DOHH2 (cell line): Measurements from ENCODE around the gene YEATS2.

Experiments used
- H3F3A ChIP-seq: fragments of 200-600 bp; sonication (generic), shearing (Covaris generic); 2 replicates; pipeline ENCODE4 v1.6.0; 2016; ENCODE audit warnings: antibody characterized with exemption, mild to moderate bottlenecking; ENCODE audit not compliant: control insufficient read depth, insufficient read depth
- H3K27ac ChIP-seq: fragments of 200-600 bp; sonication (generic); 2 replicates; pipeline ENCODE4 v1.5.1; 2014; ENCODE audit warnings: low read depth, mild to moderate bottlenecking, low read length, moderate library complexity
- H3K27me3 ChIP-seq: fragments of 200-600 bp; sonication (generic); 2 replicates; pipeline ENCODE4 v1.6.1; 2014; ENCODE audit warnings: mild to moderate bottlenecking, low read length, mixed read lengths; ENCODE audit not compliant: control insufficient read depth
- H3K36me3 ChIP-seq: fragments of 200-600 bp; sonication (generic); 2 replicates; pipeline ENCODE4 v1.6.1; 2014; ENCODE audit warnings: mild to moderate bottlenecking, low read length, moderate library complexity, mixed read lengths; ENCODE audit not compliant: control insufficient read depth
- H3K4me1 ChIP-seq: fragments of 200-600 bp; sonication (generic); 2 replicates; pipeline ENCODE4 v1.6.1; 2014; ENCODE audit warnings: mild to moderate bottlenecking, low read length, mixed read lengths; ENCODE audit not compliant: control insufficient read depth
- H3K4me2 ChIP-seq: fragments of 200-600 bp; sonication (generic); 2 replicates; pipeline ENCODE4 v1.6.0; 2014; ENCODE audit warnings: mild to moderate bottlenecking, low read length, moderate library complexity
- H3K4me3 ChIP-seq: fragments of 200-600 bp; sonication (generic); 2 replicates; pipeline ENCODE4 v1.5.1; 2014; ENCODE audit warnings: mild to moderate bottlenecking, low read length, mixed read lengths
- H3K79me2 ChIP-seq: fragments of 200-600 bp; sonication (generic); 2 replicates; pipeline ENCODE4 v1.6.1; 2014; ENCODE audit warnings: mild to moderate bottlenecking, low read length, mixed read lengths; ENCODE audit not compliant: control insufficient read depth
- H3K9me2 ChIP-seq: fragments of 200-600 bp; sonication (generic); replicated peaks from 2 replicates; pipeline ENCODE4 v1.6.1; 2014; ENCODE audit warnings: mild to moderate bottlenecking, low read length, mixed read lengths; ENCODE audit not compliant: control insufficient read depth
- H3K9me3 ChIP-seq: fragments of 200-600 bp; sonication (generic); 2 replicates; pipeline ENCODE4 v1.6.1; 2014; ENCODE audit warnings: antibody characterized with exemption, low read length, mixed read lengths; ENCODE audit not compliant: control insufficient read depth, insufficient read depth
- H4K20me1 ChIP-seq: fragments of 200-600 bp; sonication (generic); 2 replicates; pipeline ENCODE4 v1.6.0; 2014; ENCODE audit warnings: low read depth, mild to moderate bottlenecking, antibody characterized with exemption, low read length, moderate library complexity; ENCODE audit not compliant: control insufficient read depth, insufficient read depth
- EZH2phosphoT487 ChIP-seq: fragments of 200-600 bp; sonication (generic); IDR thresholded peaks from 2 replicates; pipeline ENCODE4 v1.6.1; 2017; ENCODE audit warnings: borderline replicate concordance, mild to moderate bottlenecking, antibody characterized with exemption, low read length, moderate library complexity, mixed read lengths
- TF ChIP-seq, protein P1 (sequence below): fragments of 200-600 bp; sonication (generic); IDR thresholded peaks from one replicate; pipeline ENCODE4 v1.5.1; 2014; ENCODE audit warnings: antibody characterized with exemption, mild to moderate bottlenecking, low read depth, low read length; ENCODE audit not compliant: poor library complexity, severe bottlenecking

The YEATS2 gene

DNA sequence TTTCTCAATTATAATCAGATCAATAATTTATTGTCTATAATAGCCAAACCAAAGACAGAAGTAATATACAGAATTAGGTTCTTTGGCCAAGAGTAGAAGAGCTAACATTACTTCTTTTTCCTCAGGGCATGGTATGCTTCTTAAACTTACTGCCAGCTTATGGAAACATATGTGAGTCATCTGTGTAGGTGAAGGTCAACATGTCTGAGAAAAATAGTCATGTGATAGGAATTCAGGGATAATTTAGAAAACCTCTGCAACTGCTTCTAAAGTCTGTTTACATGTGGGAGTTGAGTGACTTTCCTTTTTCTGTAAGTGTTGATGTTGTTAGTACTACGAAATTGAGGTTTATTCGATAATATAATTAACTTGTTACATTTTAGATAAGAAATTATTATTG is 147.0 kb downstream of the YEATS2 start:
- Histone ChIP-seq H3K9me2 (no peaks in the 10 kb centered on the region), H3K9me3 (no peaks in the 10 kb centered on the region), H3K4me1 (no peaks in the 10 kb centered on the region), H3K4me2 (no peak overlapping the region), H3K27ac (no peak overlapping the region), H3F3A (no peaks in the 10 kb centered on the region), H3K27me3 (no peaks in the 10 kb centered on the region), H3K36me3 (peaks cover 55% of the 10 kb centered on the region), H3K79me2 (no peaks in the 10 kb centered on the region), H4K20me1 (no peaks in the 10 kb centered on the region), H3K4me3 (no peak overlapping the region)
- no peak for TF ChIP-seq EZH2phosphoT487
- TF ChIP-seq, protein P1, sequence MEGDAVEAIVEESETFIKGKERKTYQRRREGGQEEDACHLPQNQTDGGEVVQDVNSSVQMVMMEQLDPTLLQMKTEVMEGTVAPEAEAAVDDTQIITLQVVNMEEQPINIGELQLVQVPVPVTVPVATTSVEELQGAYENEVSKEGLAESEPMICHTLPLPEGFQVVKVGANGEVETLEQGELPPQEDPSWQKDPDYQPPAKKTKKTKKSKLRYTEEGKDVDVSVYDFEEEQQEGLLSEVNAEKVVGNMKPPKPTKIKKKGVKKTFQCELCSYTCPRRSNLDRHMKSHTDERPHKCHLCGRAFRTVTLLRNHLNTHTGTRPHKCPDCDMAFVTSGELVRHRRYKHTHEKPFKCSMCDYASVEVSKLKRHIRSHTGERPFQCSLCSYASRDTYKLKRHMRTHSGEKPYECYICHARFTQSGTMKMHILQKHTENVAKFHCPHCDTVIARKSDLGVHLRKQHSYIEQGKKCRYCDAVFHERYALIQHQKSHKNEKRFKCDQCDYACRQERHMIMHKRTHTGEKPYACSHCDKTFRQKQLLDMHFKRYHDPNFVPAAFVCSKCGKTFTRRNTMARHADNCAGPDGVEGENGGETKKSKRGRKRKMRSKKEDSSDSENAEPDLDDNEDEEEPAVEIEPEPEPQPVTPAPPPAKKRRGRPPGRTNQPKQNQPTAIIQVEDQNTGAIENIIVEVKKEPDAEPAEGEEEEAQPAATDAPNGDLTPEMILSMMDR = no peak

DNA sequence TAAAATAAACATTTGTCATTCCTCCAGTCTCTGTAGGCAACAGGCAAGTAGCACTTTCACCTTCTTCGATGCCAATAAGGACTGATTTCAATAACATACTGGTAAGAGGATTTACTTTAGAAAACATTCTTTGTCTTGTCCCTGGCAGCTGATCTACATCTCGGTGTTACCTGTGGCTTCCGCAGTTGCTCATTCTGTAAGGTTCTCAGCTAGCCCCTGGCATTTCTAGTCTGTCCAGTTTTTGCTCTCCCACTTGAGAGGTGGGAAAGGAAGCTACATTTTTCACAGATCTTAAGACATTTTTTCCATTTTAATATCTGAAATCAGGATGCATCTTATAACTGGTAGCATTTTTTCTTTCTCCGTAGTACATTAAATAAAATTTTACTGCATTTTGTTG is 147.5 kb downstream of the YEATS2 start:
- H3K4me2 ChIP-seq = no peak overlapping the region
- no peaks in the 10 kb centered on the region for H3K27me3 ChIP-seq
- H3K4me1 ChIP-seq = no peaks in the 10 kb centered on the region
- no peak overlapping the region for H3K4me3 ChIP-seq
- no peak for TF ChIP-seq EZH2phosphoT487
- TF ChIP-seq, protein P1 = no peak
- no peak overlapping the region for H3K27ac ChIP-seq
- no peaks in the 10 kb centered on the region for H4K20me1 ChIP-seq
- H3K9me3 ChIP-seq = no peaks in the 10 kb centered on the region
- H3K36me3 ChIP-seq = peaks cover 51% of the 10 kb centered on the region
- no peaks in the 10 kb centered on the region for H3K9me2 ChIP-seq
- no peaks in the 10 kb centered on the region for H3F3A ChIP-seq
- H3K79me2 ChIP-seq = no peaks in the 10 kb centered on the region

DNA sequence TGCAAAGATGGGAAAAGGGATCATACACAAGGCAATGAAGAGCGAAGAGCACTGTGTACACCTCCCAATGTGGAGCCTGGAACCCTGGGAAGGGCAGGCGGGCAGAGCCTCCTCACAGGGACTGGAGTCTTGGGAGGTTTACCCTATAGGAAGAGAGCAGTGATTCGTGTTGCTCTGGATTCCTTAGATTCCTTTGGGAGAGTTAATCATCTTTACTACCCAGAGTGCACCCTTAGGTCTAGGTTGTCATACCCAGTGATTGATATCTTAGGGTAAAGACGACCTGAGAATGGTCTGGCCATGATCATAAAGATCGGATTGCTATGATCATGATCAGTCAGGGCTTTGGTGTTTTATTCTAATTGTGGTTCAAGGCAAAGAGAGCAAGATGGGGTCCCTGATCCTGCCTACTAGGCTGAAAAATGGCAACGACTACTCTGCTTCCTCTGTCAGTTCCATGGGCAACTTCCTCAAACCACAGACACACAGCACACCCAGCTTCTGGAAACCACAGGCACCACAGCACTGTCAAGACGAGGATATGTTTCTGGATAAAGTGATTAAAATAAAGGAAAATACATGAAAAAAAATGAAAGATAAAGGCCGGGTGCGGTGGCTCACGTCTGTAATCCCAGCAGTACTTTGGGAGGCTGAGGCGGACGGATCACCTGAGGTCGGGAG is 148.2 kb downstream of the YEATS2 start:
- Histone ChIP-seq H3K4me2 (no peak overlapping the region), H3K9me2 (no peaks in the 10 kb centered on the region), H3F3A (no peaks in the 10 kb centered on the region), H3K36me3 (peaks cover 48% of the 10 kb centered on the region), H3K27ac (no peak overlapping the region), H3K4me1 (no peaks in the 10 kb centered on the region), H4K20me1 (no peaks in the 10 kb centered on the region), H3K27me3 (no peaks in the 10 kb centered on the region), H3K79me2 (no peaks in the 10 kb centered on the region), H3K9me3 (no peaks in the 10 kb centered on the region), H3K4me3 (no peak overlapping the region)
- TF ChIP-seq, protein P1 = no peak
- no peak for TF ChIP-seq EZH2phosphoT487
